Pons (tissue), 1 donor: ENCODE data around the gene EDRF1.
A peak's percentile ranks its signal among the peaks of the same experiment; 100 is the strongest.

Experiments
- DNase-seq: peaks from one replicate; pipeline ENCODE4 v3.0.0-alpha.2; 2016; ENCODE audit warnings: low spot score

The EDRF1 gene

GRCh38 chr10:125762692-125763648 is 43.5 kb downstream of the EDRF1 start:
- DNase-seq = no peak

DNA sequence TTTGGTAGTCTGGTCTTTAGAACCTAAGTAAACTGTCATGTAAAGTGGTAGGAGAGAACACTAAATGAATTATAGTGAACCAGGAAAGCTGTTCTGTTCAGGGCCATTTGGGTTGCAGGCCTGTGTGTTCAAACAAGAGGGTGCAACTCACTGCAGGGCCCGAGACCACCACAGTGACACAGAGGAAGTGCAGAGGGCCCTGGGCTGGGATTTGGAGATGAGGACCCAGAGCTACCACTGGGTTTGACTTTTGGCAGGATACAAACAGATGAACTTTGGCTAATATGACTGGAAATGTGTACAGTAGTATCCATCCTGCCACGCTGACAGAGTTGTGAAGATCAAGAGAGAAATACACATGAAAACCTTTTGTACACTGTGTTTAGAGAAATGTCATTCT is 46.3 kb downstream of the EDRF1 start:
- DNase-seq = no peak

- no peak for DNase-seq
Observed at GRCh38 chr10:125766511-125766910, 47.0 kb downstream of the EDRF1 start.

DNA sequence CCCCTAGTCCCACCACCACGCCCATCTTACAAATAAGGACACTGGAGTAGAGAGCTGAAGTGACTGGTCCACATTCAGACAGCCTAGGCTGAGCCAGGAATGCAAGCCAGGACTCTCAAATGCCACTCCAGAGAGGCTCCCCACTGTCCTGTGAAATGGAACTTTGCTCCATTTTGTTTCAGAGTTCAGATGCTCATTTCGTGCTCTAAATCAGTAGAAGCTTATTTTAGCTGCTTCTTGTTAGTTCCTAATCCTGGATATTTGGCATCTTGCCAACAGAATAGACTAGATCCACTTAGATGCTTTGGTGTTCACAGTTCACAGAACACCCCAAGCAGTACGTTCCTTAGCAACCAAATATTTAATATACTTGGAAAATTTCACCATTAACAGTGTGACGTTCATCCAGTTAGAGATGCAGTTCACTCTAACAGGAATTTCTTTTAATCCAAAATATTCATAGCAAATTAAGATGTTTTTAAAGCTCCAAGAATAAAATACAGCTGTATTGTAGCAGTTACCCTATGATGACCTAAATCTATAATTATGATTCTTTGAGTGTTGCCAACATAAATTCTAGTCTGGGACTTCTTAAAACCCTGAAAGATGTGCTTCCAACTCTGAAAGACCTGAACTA is 48.8 kb downstream of the EDRF1 start:
- peak; percentile 34 for DNase-seq

DNA sequence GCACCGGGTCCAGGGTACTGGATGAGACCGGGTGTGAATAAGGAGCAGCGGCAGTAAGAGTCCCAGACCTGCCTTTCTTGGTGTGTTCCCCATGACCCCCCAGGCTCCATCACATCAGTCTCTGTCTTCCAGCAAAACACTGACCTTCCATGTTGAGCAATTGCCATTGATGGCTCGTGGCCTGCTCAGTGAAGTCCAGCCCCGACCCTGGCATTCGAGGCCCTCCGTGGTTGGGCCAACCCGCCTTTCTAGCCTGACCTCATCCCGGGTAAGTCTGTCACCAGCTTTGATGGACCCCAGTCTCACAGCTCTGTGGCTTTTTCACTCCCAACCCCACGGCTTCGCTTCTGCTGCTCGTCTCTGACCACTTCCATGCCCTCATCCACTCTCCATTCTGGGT is 49.7 kb downstream of the EDRF1 start:
- no peak for DNase-seq

DNA sequence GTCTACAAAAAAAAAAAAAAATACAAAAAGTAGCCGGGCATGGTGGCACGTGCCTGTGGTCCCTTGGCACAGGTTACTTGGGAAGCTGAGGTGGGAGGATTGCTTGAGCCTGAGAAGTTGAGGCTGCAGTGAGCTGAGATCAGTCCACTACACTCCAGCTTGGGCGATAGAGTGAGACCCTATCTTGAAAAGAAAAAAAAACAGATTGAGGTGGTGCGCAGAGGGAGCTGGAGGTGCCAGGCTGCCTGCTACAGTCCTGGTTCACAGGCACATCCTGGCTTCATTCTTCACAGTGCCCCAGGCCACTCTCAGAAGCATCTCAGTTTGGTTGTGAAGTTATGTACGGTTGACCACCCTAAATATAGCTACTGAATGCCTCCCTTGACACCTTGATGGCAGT is 51.3 kb downstream of the EDRF1 start:
- no peak for DNase-seq

- no peak for DNase-seq
Observed at GRCh38 chr10:125772112-125772863, 52.8 kb downstream of the EDRF1 start.

- DNase-seq = no peak
Observed at GRCh38 chr10:125772864-125773180, 53.3 kb downstream of the EDRF1 start.

- DNase-seq = no peak
Observed at GRCh38 chr10:125773687-125774543, 54.4 kb downstream of the EDRF1 start.

DNA sequence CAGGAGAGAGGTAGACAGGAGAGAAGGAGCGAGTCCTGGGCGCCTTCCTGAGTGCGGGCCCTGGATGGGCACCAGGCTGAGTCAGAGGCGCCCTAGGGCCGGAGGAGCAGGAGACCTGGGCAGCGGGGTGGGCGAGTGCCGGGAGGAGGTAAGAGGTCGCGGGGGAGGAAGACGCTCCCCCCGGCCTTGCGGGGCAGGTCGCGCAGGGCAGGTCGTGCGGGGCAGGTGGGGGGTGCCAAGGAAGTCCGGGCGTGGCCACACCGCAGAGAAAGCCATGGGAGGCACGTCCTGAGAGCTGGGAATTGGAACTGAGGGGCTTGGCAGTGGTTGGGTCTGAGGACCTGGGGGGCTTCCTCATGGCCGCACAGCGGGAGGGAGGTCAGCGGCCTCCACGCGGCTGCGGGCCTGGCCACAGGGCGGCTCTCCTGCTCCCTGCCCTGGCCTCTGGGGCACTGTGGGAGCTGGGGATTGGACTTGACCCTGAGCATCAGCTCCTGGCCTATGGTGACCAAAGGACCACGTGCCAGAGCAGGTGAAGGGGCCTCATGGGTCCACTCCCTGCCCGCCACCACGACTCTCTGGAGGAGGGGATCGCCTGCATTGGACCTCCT is 55.2 kb downstream of the EDRF1 start:
- no peak for DNase-seq

DNA sequence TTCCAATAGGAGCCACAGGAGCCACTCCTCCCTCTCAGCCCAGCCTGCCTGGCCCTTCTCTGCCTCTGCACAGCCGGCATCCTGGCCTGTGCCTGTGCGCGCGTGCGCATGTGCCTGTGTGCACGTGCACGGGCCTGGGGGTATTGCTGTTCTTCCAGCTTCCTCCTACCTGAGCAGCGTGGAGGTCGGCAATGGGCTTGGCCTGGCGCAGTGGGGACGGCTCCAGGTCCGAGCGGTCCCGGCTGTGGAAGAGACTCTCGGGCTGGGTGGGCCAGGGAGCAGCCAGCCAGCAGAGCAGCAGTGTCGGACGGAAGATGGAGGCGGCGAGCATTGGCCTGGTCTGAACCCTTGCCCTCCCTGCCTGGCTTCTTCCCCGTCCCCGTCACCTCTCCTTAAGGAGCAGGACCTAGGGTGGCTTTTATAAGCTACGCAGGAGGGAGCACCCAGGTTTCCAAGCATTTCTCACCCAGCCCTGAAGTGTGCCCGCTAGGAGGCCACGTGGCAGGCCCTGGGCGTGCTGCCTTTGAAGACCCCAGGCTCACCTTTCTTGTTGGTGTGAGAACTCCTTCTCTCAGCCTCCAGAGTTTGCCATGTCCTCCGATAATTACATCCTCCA is 56.1 kb downstream of the EDRF1 start, which contains the start of gene MMP21:
TSS of gene MMP21 (minus strand) at position 331 of the 616 bp plus-strand sequence. CDS start at position 331, 0 bp downstream.
- DNase-seq = no peak

DNA sequence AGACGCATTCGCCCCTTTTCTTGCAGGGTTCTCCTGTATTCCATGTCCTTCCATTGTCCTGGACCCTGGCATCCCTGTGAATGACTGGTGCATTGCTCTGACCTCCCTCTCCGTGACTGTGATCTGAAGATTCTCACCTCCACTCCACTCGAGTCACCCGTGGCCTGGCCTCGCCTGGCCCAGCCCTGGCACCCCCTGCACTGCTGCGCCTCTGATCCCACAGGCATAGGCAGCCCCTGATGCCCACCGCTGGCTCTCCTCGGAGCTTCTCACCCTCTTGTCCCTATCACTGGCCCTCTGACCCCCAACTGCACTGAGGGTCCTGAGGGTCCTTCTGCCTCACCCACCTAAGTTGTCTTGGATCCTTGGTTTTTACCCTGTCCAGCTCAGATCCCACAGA is 58.3 kb downstream of the EDRF1 start:
- no peak for DNase-seq

- DNase-seq = no peak
Observed at GRCh38 chr10:125778556-125778955, 59.0 kb downstream of the EDRF1 start.

- DNase-seq = no peak
Observed at GRCh38 chr10:125779403-125780327, 60.2 kb downstream of the EDRF1 start.

- DNase-seq = no peak
Observed at GRCh38 chr10:125781374-125781773, 61.9 kb downstream of the EDRF1 start.

- DNase-seq = no peak
Observed at GRCh38 chr10:125782054-125782453, 62.5 kb downstream of the EDRF1 start.

DNA sequence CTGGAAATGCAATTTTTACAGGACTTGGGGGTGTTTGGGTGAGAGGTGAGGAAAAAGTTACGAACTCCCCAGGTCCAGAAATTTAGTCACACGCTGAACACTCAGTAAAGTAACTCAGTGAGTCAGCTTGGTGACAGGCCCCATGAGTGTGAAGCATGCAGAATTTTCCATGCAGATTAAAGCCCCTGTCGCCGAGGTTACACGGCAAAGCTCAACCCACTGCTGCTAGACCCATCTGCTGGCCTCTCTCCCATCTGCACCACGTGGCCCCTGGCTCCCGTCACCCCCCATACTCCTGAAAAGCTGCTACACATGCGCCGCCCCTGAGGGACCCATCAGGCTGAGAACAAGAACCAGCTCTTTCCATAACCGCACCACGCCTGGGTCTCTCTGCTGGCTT is 63.1 kb downstream of the EDRF1 start:
- DNase-seq = no peak

- no peak for DNase-seq
Observed at GRCh38 chr10:125783408-125783807, 63.9 kb downstream of the EDRF1 start.

DNA sequence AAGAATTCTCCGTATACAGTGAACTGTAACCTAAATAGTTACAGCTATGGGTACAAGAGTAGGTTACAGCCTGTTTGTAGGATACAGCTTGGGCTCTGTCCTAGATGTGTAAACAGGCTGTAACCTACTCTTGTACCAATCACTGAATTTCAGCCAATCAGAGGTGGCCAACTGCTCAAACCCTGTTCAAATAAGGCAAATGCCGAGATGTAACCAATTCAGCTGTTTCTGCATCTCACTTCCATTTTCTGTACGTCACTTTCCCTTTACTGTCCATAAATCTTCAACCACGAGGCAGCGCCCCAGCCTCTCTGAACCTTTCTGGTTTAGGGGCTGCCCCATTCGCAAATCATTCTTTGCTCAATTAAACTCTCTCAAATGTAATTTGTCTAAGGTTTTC is 64.4 kb downstream of the EDRF1 start:
- DNase-seq = no peak

- DNase-seq = no peak
Observed at GRCh38 chr10:125785791-125786190, 66.3 kb downstream of the EDRF1 start.
